OCI-LY7 (cell line): ENCODE data around the gene LRRC46.

Source experiments
- CTCF ChIP-seq: fragments of 200-600 bp; sonication (generic); conservative IDR thresholded peaks from 2 replicates; pipeline ENCODE4 v1.5.1; 2014; ENCODE audit warnings: mild to moderate bottlenecking, antibody characterized with exemption, low read length, moderate library complexity, mixed read lengths
- EZH2phosphoT487 ChIP-seq: fragments of 200-600 bp; sonication (generic); IDR thresholded peaks from 2 replicates; pipeline ENCODE4 v1.6.1; 2018; ENCODE audit warnings: low read depth, borderline replicate concordance, mild to moderate bottlenecking, mixed run types, antibody characterized with exemption, low read length, moderate library complexity, mixed read lengths

DNA sequence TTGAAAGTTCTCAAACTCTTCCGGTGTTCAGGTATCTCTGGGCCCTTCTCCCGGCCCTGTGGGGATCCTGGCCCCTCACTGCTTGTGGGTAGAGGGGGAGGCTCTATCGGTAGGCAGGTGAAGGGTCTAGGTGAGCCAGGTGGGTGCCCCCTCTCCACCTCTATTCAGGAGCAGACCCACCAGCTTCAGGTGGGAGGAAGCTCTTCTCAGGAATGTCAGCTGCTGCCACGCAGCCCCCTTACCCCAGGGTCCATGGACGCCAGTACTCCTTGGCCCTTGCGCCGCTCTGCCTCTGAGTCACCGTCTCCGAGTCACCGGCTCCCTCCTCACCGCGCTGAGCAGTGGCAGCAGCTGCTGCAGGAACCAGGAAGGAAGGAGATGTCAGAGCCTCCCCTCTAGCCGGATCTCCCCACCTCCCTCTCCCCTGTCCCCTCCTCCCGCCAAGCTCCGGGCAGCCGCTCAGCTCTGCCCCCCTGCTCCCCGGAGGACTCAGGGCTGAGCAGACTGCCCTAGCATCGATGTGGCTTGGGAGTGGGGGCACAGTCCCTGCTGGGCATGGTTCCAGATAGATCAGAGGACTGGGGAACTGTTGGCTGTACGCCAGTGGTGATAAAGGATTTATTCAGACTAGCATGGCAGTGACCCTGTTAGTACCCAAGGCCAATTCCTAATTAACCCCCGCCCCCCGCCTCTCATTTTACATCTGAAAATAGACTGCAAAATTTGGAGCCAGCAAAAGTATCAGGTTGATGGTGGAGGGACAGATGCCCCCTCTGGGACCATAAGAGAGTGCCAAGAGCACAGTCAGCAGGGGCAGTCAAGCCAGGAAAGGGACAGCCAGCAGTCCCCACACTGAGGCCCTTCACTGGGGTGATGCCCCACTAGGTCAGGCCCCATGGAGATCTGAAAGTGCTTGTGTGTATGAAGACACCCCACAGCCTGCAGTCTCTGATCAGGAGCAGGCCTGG is 9.8 kb upstream of the LRRC46 start, which contains the start of gene OSBPL7:
- TF ChIP-seq CTCF: peak; percentile 80
- no peak for TF ChIP-seq EZH2phosphoT487
